Activated CD4-positive, alpha-beta T cell treated with anti-CD3 and anti-CD28 coated beads for 48 hours (primary cell): Measurements from ENCODE around the gene FBXO22.
A peak's percentile ranks its signal among the peaks of the same experiment; 100 is the strongest.
"Not testable (repeated sequence)": the region's sequence is repeated elsewhere in the genome, so short reads cannot be mapped to it uniquely, and the experiment has no call there.

ENCODE experiments used
- DNase-seq: peaks from one replicate; pipeline ENCODE4 v3.0.0-alpha.2; 2020

The FBXO22 gene

DNA sequence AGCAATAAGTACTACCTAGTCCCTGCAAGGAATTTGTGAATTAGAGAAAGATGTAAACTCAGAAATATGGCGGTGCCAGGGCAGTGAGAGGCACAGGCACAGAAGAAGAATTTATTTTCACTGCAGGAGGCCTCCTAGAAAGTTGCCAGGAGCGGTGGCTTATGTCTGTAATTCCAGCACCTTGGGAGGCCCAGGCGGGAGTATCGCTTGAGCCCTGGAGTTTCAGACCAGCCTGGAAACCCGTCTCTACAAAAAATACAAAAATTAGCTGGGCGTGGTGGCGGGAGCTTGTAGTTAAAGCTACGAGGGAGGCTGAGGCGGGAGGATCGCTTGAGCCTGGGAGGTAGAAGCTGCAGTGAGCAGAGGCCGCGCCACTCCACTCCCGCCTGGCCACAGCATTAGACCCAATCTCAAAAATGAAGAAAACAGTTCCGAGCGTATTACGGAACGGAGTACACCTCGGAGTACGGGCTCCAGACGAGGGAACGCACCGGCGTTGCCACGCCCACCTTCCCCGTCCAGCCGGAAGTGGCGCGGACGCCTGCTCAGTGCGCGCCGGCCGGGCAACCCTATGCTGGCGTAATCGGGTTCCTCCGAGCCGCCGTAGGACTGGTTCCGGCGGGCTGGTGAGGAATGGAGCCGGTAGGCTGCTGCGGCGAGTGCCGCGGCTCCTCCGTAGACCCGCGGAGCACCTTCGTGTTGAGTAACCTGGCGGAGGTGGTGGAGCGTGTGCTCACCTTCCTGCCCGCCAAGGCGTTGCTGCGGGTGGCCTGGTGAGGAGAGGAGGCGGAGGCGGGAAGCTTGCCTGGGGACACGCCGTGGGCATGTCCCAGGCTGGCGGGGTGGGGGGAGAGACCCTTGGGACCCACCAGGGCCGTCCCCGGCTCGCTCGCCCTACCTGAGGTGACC lies at the start of gene FBXO22:
TSS of gene FBXO22 (plus strand) at position 548 of the 909 bp plus-strand sequence. CDS start at position 634, 86 bp downstream.
- DNase-seq = peak; percentile 96

DNA sequence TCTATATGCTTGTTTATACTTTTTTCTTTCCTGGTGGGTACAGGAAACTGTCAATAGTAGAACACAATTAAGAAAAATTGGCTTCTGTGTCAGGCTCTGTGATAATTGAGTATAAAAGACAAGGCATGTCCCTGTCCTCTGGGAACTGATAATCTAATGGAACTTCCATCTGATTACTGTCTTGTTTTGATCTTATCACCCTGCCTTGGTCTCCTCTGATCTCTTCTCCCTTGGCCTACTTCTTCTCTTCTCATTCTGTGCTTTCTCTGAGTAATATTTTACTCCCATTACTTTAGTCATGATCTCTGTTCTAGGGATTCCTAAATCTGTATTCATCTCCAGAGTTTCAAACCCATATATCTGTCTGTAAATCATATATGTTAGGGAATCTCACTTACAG lies 45.8 kb upstream of the FBXO22 start:
- DNase-seq = no peak

DNA sequence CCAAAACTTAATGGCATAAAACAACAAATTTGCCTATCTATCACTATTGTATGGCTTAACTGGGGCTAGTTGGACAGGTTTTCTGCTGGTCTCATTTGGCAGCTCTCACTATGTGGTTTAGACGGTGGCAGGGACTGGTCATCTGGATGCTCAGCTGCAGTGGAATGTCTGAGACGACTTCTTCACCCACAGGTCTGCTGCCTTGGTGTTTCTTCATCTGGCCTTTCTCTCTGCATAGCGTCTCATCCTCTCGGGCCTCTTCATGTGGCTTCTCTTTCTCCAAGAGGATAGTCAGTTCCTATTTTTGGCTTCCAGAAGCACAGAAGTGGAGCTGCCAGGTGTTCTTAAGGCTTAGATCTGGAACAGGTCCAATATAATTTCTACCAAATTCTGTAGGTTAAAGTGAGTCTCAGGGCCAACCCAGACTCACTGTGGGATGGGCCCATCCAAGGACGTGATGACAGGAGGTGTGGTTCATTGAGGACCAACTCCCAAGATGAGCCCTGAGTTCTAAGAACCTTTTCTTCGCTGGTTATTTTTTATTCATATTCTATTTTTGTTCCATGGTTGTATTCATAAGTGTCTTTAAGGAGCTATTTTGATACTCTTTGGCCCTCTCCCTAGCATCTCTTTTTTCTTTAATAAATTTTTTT lies 41.8 kb upstream of the FBXO22 start:
- no peak for DNase-seq

DNA sequence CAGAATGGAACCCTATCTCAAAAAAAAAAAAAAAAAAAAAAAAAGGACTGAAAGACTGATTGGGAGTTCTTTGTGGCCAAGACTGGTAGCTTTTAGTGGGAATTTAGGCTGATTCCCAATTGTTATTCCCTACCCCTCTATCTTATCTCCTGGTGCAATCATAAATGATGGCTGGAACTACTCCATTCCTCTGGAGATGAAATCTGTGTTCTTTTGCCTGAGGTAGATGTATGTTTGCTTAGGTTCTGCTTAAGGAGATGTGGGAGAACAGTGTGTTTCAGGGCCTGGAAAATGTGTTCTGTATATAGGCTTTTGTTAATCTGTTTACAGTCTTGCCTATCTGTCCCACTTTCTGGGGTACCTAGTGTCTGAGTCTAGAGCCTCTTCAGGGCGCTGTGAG lies 40.9 kb upstream of the FBXO22 start:
- no peak for DNase-seq

DNA sequence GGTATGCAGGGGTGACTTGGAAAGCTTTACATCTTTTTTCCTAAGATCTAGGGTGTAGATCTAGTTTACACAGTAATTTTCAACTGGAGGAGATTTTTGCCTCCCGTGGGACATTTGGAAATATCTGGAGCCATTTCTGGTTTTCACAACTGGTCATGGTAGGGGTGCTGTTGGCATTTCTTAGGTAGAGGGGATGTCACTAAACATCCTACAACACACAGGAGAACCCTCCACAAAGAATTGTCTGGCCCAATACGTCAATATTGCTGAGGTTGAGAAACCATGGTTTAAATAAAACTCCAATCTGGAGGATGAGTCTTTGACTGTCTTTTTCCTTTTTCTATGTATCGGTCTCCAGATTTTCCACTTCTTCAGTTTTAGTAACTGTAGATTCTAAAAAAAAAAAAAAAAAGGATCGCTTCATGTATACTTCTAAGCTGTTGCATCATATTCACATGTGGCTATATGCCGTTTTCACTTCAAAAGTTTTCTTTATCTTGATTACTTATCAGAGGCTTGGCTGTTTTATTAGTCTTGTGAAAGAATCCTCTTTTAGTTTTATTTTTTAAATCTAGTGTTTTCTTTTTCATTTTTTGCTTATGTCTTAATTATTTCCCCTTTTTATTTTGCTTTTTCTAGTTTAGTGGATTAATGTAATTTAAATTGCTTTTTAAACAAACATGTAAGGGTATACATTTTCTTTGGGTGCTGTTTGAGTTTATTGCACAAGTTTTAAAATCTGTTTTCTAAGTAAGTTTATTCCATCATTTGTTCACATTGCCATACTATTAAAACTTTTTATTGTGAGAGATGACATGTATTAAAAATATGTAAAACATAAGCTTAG lies 39.2 kb upstream of the FBXO22 start:
- DNase-seq = no peak

DNA sequence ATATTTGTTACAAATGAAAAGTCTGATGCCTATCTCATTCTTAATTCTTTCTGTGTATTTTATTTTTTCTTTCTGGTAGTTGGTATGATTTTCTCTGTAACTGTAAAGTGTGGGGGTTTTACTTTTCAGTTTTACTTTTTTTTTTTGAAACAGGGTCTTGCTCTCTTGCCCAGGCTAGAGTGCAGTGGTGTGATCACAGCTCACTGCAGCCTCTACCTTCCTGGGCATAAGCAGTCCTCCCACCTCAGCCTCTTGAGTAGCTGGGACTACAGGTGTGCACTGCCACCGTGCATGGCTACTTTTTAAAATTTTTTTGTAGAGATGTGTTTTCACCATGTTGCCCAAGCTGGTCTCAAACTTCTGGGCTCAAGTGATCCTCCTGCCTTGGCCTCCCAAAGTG lies 37.6 kb upstream of the FBXO22 start:
- DNase-seq = not testable (repeated sequence)

DNA sequence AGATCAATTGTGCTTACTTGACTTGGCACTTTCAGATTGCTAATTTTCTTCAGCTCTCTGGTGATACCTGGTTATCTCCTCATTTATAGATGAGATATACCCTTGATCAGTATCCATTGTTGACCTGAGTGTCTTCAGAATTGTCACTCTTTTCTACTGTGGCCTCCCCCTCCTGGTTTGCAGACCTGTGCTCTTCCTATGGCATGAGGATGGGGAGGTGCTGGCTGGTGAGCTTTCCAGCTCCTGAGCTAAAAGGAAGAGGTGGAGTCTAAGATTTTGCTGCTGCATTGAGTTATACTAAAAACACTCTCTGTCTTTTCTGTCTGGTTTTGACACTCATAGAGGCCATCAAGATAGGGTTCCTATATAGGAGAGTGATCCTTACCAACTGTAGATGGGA lies 36.8 kb upstream of the FBXO22 start:
- DNase-seq = no peak

DNA sequence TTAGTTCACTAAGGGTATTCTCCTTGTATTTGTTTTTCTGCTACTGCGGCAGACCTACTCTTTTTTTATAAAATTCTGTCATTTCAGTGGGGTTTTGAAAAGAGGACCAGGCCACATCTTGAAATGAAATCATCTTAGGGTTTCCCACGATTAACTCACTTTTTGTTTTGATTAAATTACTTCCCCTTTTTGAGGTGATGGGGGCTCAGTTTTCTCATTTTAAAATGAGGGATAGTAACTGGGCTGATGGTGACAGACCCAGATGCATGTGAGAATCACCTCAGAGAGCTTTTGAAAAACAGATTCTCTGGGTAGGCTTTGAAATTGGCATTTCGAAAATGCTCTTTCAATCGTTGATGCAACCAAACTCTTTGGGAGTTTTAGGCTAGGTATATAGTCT lies 36.2 kb upstream of the FBXO22 start:
- DNase-seq = no peak

DNA sequence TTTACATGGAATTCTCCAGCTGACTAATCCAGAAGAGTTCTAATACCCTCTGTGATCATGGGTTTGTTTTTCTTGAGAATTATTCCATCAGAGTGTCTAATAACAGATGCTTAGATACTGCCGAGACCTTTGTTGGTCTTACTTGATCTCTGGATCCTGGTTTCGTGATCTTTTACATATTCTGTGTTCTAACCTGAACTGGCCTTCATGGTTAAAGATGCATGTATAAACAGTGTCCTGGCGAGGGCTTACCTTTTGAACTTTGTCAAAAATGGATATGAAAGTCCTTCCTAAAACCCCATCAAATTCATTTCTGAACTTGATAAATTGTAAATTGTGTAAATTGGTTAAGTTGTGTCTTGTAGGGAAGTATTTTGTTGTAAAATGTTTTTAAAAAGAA lies 35.7 kb upstream of the FBXO22 start:
- DNase-seq = no peak

DNA sequence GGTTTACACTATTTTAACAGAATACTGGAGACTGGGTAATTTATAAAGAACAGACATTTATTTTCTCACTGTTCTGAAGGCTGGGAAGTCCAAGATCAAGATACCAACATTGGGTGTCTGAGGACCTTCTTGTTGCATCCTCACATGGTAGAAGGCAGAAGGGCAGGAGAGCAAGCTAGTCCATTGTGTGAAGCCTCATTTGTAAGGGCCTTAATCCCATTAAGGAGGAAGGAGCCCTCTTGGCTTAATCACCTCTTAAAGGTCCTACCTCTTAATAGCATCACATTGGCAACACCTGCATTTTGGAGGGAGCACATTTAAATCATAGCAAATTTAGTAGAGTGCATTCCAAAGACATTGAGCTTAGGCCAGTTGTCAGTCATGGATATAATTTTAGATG lies 34.2 kb upstream of the FBXO22 start:
- no peak for DNase-seq

DNA sequence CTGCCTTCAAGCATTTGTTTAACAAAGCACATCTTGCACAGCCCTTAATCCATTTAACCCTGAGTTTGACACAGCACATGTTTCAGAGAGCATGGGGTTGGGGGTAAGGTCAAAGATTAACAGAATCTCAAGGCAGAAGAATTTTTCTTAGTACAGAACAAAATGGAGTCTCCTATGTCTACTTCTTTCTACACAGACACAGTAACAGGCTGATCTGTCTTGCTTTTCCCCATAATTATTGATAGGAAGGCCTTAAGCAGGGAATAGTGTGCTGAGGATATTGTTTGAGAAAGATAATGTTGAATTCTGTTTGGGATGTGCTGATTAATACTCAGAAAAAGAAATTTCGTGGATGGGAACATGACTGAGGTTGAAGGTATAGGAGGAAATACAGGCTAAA lies 32.1 kb upstream of the FBXO22 start:
- not testable (repeated sequence) for DNase-seq

DNA sequence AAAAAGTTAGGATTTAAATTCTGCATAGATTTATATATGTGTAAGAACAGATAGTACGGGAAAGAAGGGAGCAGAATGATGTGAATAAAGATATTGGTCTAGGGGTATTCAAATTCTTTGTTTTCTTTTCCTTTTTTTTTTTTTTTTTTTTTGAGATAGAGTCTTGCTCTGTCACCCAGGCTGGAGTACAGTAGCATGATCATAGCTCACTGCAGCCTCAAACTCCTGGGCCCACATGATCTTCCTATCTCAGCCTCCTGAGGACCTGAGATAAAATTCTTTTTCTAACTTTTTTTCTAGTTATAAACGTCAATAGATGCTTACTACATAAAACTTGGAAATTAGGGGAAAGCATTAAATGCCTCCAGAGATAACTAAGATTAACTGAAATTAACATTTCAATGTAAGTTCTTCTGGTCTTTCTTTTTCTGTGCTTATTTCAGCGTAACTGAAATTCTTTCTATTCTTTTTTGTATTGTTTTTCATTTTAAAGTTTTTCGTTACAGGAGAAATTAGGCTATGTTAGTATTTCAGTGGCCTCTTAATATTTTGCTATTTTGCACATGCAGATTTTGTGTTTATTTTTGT lies 31.2 kb upstream of the FBXO22 start:
- DNase-seq = no peak

DNA sequence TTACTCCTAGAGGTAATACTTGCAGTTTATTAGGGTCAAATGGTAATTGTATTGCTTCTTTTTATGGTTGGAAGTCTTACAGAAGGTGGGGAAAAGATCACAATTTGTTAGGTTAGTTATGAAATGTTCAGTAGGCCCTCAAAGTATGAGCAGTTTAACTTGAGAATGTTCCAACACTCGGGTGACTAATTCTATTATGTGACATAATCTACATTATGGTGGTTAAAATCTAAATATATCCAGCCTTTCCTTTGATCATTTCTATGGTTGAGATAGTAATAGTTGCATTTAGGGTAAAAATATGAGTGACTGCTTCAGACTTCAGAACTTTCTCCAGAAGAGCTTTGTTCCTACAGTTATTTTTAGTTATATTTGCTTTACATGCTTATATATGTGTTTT lies 19.6 kb upstream of the FBXO22 start:
- DNase-seq = no peak

DNA sequence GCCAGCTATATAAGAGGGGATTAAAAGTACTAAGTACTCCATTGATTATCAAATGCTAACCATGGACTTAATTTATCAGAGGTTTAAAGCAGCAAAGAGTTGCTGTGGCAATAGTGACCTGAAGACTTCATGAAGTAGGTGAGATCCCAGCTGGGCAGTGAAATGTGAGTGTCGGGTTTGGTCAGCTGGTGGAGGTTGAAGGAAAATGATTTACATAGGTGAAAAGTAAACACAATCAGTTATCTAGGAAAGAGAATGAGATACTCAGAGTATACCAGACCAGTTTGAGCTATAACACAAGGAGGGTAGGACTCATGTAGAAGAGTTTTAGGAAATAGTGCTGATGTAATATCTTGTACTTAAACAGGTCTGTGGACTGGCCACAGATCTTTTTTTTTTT lies 16.5 kb upstream of the FBXO22 start:
- no peak for DNase-seq

DNA sequence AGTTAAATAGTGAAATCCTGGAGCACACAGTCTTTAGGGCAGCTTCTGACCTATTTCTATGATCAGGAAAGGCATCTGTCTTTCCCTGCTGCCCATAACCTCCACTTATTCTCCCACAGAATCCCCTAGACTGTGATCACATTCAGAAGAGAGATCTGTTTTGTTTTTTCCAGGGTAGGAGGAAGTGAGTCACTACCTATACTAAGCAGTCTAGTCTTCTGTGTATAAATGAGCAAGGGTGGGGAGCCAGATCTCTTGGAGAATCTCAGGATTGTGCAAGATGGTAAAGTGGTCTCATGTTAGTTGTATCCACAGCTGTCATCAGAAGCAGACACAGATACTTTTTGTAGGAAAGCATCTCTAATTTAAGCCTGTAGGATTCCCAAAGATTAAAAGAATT lies 11.8 kb upstream of the FBXO22 start:
- DNase-seq = no peak

DNA sequence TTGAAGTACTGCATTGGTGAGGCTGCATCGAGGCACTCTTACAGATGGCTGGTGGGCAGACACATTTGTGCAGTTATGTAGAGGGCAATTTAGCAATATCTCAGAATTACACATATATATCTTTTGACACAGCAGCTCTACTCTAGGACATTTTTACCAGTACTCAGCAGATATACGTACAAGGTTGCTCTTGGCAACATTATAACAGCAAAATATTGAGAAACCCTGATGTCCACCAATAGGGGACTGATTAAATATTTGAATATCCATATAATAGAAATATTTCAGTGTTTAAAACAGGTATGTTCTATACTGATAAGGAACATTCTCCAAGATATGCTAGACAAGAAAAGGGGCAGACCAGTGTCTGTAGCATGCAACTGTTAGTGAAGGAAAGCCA lies 7.9 kb upstream of the FBXO22 start:
- no peak for DNase-seq

DNA sequence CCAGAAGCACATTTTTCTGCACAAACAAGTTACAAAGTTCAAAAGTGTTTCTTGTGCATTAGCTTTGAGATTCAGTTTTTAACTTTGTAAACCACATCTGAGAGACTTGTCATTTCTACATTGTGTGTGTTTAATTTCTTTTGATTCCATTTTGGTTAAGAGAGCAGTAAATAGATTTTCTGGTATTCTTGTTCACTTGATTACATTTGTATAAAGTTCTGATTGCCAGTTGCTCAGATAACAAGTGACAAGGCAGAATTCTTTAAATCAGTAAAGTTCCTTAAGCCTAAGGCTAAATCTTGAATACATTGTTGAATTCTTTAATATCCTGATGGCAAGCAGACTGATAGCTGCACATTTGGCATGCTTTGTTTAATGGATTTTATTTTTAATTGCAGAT lies 3.1 kb upstream of the FBXO22 start:
- no peak for DNase-seq

DNA sequence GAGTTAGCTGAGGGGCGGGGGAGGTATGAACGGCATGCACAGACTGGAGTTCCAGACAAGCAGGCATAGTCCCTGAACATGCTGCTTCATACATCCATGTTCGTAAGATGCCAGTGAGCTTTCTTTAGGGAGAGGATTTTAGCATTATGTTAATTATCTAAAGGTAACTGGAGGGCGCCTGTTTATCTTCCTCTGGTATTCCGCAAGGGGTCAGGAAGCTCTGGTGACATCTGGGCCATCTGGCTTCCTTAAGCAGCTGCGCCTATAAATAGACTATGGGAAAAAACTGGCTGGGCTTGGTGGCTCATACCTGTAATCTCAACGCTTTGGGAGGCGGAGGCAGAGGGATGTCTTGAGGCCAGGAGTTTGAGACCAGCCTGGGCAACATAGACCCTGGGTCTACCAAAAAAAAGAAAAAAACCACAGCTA lies 1.5 kb upstream of the FBXO22 start:
- DNase-seq = no peak

DNA sequence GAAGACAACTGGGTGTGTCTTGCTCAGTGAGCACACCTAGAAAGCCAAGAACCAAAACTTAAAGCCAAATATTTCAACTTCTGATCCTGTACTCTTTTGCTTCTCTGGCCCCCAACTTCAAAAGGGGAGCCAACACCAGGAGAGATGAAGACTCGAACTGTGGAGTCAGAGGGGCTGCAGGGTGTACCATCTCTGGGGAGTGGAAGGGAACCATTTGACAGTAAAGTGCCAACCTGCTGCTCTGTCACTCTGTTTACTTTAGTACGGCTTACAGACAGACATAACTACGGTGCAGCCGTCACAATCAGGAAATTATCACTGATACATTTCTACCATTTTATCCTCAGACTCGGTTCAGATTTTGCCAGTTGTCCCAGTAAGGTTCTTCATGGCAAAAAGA lies 1.6 kb downstream of the FBXO22 start:
- no peak for DNase-seq

DNA sequence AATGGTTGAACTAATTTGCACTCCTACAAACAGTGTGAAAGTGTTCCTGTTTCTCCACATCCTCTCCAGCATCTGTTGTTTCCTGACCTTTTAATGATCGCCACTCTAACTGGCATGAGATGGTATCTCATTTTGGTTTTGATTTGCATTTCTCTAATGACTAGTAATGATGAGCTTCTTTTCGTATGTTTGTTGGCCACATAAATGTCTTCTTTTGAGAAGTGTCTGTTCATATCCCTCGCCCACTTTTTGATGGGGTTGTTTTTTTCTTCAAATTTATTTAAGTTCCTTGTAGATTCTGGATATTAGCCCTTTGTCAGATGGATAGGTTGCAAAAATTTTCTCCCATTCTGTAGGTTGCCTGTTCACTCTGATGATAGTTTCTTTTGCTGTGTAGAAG lies 6.7 kb downstream of the FBXO22 start:
- not testable (repeated sequence) for DNase-seq

DNA sequence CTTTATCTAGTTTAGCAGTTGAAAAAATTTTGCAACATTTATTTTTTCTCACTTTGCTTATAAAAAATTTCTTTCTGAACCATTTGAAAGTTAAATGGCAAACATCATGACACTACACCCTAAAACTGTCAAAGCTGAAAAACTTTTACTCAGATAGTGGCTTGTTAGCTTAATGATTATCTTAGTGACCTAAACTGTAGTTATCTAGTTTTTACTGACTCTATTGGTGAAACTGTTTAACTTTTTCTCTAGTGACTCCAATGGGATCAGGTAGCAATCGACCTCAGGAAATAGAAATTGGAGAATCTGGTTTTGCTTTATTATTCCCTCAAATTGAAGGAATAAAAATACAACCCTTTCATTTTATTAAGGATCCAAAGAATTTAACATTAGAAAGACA lies 13.3 kb downstream of the FBXO22 start:
- DNase-seq = no peak

DNA sequence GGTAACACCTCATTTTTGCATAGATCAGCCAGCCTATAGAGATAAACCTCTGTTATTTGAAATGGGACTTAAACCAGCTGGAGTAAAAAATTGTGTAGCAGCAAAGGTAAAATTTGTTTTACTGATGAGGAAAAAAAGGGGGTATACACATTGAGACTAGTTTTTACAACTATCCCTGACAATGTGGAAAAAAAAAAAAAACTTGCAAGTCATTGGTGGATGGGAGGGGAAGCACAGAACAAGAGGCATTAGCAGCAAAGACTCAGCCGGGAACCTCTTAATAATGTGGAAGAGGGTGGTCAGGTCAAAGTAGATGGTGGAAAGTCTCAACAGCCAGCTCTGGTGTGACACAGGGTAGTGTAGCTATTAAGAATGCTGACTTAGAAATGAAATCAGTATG lies 14.5 kb downstream of the FBXO22 start:
- no peak for DNase-seq

DNA sequence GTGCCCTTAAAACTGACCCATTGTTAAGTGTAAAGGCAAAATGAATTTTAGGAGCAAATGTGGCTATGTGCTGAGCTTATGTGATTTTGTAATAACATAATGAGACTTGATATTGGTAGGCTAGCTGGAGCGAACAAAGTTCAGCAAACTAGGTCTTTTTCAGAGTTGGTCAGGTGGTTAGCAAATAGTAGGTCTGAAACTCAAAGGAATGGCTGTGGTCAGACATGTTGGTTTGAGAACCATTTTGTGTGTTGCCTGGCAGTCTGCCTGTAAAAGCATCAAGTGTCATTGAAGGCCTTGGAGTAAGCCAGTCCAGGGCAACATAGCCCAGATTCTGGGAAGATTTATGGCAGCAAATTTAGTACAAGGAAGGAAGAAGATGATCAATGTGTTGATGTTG lies 16.4 kb downstream of the FBXO22 start:
- DNase-seq = no peak
